T-cell (primary cell): Measurements from ENCODE around the gene ZNF32. TPM values are rescaled to one million over a fixed set of nuclear protein-coding genes. Genes with fewer than 3 reads are reported as not detected.

Experiments
- ATAC-seq, 4 experiments: fragments of 200-7000 bp in 3 of 4; fragments of 150-1000 bp in 1 of 4; cut with Tn5 transposase; replicated peaks in 1 of 4; 1 replicate in 3 of 4; 2 replicates in 1 of 4; pipeline ENCODE4 v1.10.0; 2021; ENCODE audit warnings: moderate library complexity in 3 of 4, mild to moderate bottlenecking in 2 of 4, moderate number of reproducible peaks in 1 of 4
- CTCF ChIA-PET, 2 donors: fragments of 300-600 bp; sonication (Branson Sonifier 250); formaldehyde crosslinking; loops; one replicate each; lab custom pipeline; 2022; ENCODE audit warnings: antibody characterized with exemption in 2 of 2; lab: Charles Lee
- POLR2A ChIA-PET, 2 donors: fragments of 300-600 bp; sonication (Branson Sonifier 250); formaldehyde crosslinking; loops; one replicate each; lab custom pipeline; 2022; ENCODE audit warnings: antibody characterized with exemption in 2 of 2; lab: Charles Lee
- DNase-seq, 35 experiments: peaks; one replicate each; pipeline versions ENCODE4 v3.0.0 to v3.0.0-alpha.2; 2013 to 2023
- H3K27ac ChIP-seq: one replicate; pipeline ENCODE4 v1.5.1; 2013; ENCODE audit warnings: low read length
- H3K27me3 ChIP-seq, 2 experiments: replicated peaks in 1 of 2; 1 replicate in 1 of 2; 2 replicates in 1 of 2; pipeline versions ENCODE4 v1.6.1 to v1.7.0; 2013; ENCODE audit warnings: low read length in 1 of 2, mixed read lengths in 1 of 2; ENCODE audit not compliant: control insufficient read depth in 2 of 2, insufficient read depth in 2 of 2; ENCODE audit errors: extremely low read depth in 1 of 2
- H3K36me3 ChIP-seq, 2 donors: 1 replicate in 1 of 2; 2 replicates in 1 of 2; pipeline versions ENCODE4 v1.6.1 to v1.7.0; 2013; ENCODE audit warnings: low read length in 1 of 2; ENCODE audit not compliant: control insufficient read depth in 2 of 2, insufficient read depth in 1 of 2; ENCODE audit errors: extremely low read depth in 1 of 2
- H3K4me1 ChIP-seq, 2 experiments: 1 replicate in 1 of 2; 2 replicates in 1 of 2; pipeline versions ENCODE4 v1.6.1 to v1.7.0; 2013; ENCODE audit warnings: low read length in 2 of 2, mixed read lengths in 1 of 2; ENCODE audit not compliant: insufficient read depth in 2 of 2, control insufficient read depth in 1 of 2; ENCODE audit errors: extremely low read depth in 1 of 2
- H3K4me3 ChIP-seq, 2 donors: 1 replicate in 1 of 2; 2 replicates in 1 of 2; pipeline versions ENCODE4 v1.5.1 to v1.7.0; 2013; ENCODE audit warnings: mild to moderate bottlenecking in 2 of 2, low read length in 1 of 2, moderate library complexity in 1 of 2; ENCODE audit not compliant: control insufficient read depth in 1 of 2; ENCODE audit errors: extremely low read depth in 1 of 2
- H3K9me3 ChIP-seq: 2 replicates; pipeline ENCODE4 v1.7.0; 2013
- H3K27ac Mint-ChIP-seq, 2 donors: one replicate each; pipeline ENCODE4 v1.8.0; 2020 to 2021; ENCODE audit warnings: mild to moderate bottlenecking in 2 of 2, mixed read lengths in 2 of 2
- H3K27me3 Mint-ChIP-seq, 2 donors: one replicate each; pipeline ENCODE4 v1.8.0; 2021 to 2022; ENCODE audit warnings: mixed read lengths in 2 of 2
- H3K36me3 Mint-ChIP-seq: one replicate; pipeline ENCODE4 v1.8.0; 2021; ENCODE audit warnings: mixed read lengths
- H3K4me1 Mint-ChIP-seq, 3 donors: one replicate each; pipeline ENCODE4 v1.8.0; 2020 to 2022; ENCODE audit warnings: mixed read lengths in 3 of 3, mild to moderate bottlenecking in 1 of 3
- H3K4me3 Mint-ChIP-seq, 3 donors: one replicate each; pipeline ENCODE4 v1.8.0; 2020 to 2022; ENCODE audit warnings: mild to moderate bottlenecking in 3 of 3, mixed read lengths in 3 of 3, moderate library complexity in 3 of 3
- H3K9me3 Mint-ChIP-seq, 3 donors: one replicate each; pipeline ENCODE4 v1.8.0; 2020 to 2022; ENCODE audit warnings: mixed read lengths in 3 of 3
- WGBS: methylation state at CpG from one replicate; pipeline ENCODE4 v1.1.5; 2013; ENCODE audit warnings: missing lambda C conversion rate; ENCODE audit not compliant: insufficient coverage; 5-methylcytosine and 5-hydroxymethylcytosine counted together
- total RNA-seq, 35 experiments: library from RNA in 6 of 35; stranded (reverse) in 6 of 35; fragments of 120-200 nt in 1 of 35; gene quantifications; one replicate each; pipeline versions ENCODE4 v1.2.1 to v1.2.4 and lab custom pipeline; 2013 to 2026

Gene ZNF32
- total RNA-seq, 5 donors from 2014 or later (not counting 1 experiment from before 2014, with no cell fraction given): 25.3 to 38.2 (median 34.8) TPM

DNA sequence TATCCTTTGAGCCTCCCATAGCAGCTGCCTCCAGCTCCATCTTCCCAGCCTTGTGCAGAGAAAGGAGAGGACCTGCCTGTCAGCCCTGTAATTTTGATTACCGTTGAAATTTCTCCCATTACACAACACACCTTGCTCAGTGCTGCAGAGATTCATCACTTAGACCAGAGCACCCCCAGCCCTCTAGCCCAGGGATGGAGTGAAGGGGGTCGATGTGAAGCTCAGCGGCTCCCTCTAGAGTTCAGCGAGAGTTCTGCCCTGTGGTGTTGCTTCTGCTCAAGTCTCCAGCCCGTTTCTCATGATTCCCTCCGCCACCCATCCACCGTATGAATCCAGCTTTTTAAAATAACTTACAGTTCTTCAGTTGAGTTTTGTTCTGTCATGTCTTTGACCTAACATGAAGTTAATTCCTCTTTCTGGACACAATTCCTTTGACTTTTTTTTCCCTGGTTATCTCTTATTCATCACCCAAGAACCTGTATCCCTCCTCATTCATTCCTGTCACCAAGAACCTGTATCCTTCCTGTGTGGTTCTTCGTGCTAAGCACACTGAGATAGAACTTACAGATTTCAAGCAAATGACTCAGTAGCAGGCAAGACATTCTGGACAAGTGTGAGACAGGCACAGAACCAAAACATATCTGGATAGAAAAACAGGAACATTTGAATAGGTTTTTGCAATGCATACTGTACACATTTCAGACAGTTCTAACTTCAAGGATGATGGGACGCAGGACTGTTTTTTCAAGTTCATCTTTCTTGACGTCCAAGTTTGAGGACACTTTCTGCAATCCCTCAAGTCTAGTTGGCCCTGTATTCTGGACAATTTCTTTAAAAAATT lies 35.0 kb upstream of the ZNF32 start:
- Mint-ChIP-seq H3K4me1 (peaks cover 0 to 6% (median 2%) of the 10 kb centered on the region in 3 donors), H3K9me3 (no peaks in the 10 kb centered on the region), H3K36me3 (no peaks in the 10 kb centered on the region), H3K27ac (no peak overlapping the region), H3K27me3 (peaks cover 30 to 34% of the 10 kb centered on the region in 2 donors), H3K4me3 (no peak overlapping the region)
- DNase-seq (peak in 4 of 35 experiments; percentile 15 to 44 (median 18)), ATAC-seq (peak in 2 of 4 experiments; percentile 46 to 57)
- CTCF ChIA-PET: interaction anchor here (0.5 to 1.2 kb wide), 4 partner anchors 8 to 1988 kb away, joined by 4 read pairs; no protein-coding TSS in a partner anchor
- whole genome bisulfite sequencing: 43% methylated on average over 3 of the region's 10 CpGs
- Histone ChIP-seq H3K4me3 (no peak overlapping the region), H3K9me3 (no peaks in the 10 kb centered on the region), H3K36me3 (no peaks in the 10 kb centered on the region), H3K4me1 (no peaks in the 10 kb centered on the region), H3K27me3 (peaks cover 0 to 16% of the 10 kb centered on the region in 2 experiments), H3K27ac (no peak overlapping the region)
- POLR2A ChIA-PET: no interaction called here

DNA sequence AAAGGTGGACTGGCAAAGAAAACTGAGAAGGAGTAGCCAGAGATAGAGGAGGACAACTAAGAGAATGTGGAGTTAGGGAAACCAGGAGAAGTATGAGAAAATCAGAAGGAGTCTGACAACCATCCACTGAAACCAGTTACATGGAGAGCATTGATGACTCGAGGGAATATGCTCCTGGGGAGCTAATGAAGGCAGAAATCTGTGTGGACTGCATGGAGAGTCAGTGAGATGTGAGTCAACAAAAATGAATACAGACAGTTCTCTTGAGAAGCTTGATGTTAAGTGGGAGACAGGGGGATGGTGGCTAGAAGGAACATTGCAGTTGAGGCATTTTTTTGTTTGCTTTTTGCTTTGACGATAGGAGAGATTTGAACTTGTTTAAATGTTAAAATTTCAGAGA lies 34.3 kb upstream of the ZNF32 start:
- ChIA-PET POLR2A (no interaction called here), CTCF (interaction anchor here (0.5 to 1.2 kb wide), 5 partner anchors 9 to 1989 kb away, joined by 3 to 4 read pairs (median 4); no protein-coding TSS in a partner anchor)
- Mint-ChIP-seq H3K27me3 (peaks cover 31 to 32% of the 10 kb centered on the region in 2 donors), H3K4me1 (no peaks in the 10 kb centered on the region), H3K36me3 (no peaks in the 10 kb centered on the region), H3K9me3 (no peaks in the 10 kb centered on the region), H3K27ac (no peak overlapping the region), H3K4me3 (no peak overlapping the region)
- Histone ChIP-seq H3K4me3 (no peak overlapping the region), H3K4me1 (no peaks in the 10 kb centered on the region), H3K27ac (no peak overlapping the region), H3K36me3 (no peaks in the 10 kb centered on the region), H3K9me3 (no peaks in the 10 kb centered on the region), H3K27me3 (peaks cover 0 to 18% of the 10 kb centered on the region in 2 experiments)
- ATAC-seq (no peak), DNase-seq (no peak)
- 86% methylated on average over 2 of the region's 2 CpGs for WGBS

- no peak overlapping the region for H3K27ac ChIP-seq
- no peaks in the 10 kb centered on the region for H3K9me3 Mint-ChIP-seq
Measured at GRCh38 chr10:43681721-43682120, 33.0 kb upstream of the ZNF32 start.

GRCh38 chr10:43681220-43681619 lies 32.5 kb upstream of the ZNF32 start:
- ChIA-PET CTCF (interaction anchor here in 1 of 2 donors (0.7 kb wide), 1 partner anchor 8 kb away, joined by 3 read pairs; no protein-coding TSS in a partner anchor), POLR2A (no interaction called here)
- H3K27ac Mint-ChIP-seq: no peak overlapping the region
- 100% methylated on average over 2 of the region's 7 CpGs for WGBS
- H3K4me3 Mint-ChIP-seq: no peak overlapping the region
- Histone ChIP-seq H3K27ac (no peak overlapping the region), H3K4me3 (no peak overlapping the region), H3K36me3 (no peaks in the 10 kb centered on the region), H3K4me1 (no peaks in the 10 kb centered on the region), H3K27me3 (peaks cover 0 to 21% of the 10 kb centered on the region in 2 experiments), H3K9me3 (no peaks in the 10 kb centered on the region)
- H3K27me3 Mint-ChIP-seq: peaks cover 32 to 35% of the 10 kb centered on the region in 2 donors
- ATAC-seq: no peak
- no peak for DNase-seq
- H3K4me1 Mint-ChIP-seq: no peaks in the 10 kb centered on the region
- H3K9me3 Mint-ChIP-seq: no peaks in the 10 kb centered on the region
- H3K36me3 Mint-ChIP-seq: no peaks in the 10 kb centered on the region

More at GRCh38 chr10:43681721-43682120, 33.0 kb upstream of the ZNF32 start:
- 75% methylated on average over 6 of the region's 6 CpGs for whole genome bisulfite sequencing
- CTCF ChIA-PET: no interaction called here
- ATAC-seq (no peak), DNase-seq (no peak)
- POLR2A ChIA-PET: no interaction called here
- peaks cover 32 to 35% of the 10 kb centered on the region in 2 donors for H3K27me3 Mint-ChIP-seq
- no peaks in the 10 kb centered on the region for H3K4me1 Mint-ChIP-seq
- H3K36me3 ChIP-seq: no peaks in the 10 kb centered on the region
- no peak overlapping the region for H3K27ac Mint-ChIP-seq
- no peaks in the 10 kb centered on the region for H3K4me1 ChIP-seq
- H3K4me3 ChIP-seq: no peak overlapping the region
- no peaks in the 10 kb centered on the region for H3K36me3 Mint-ChIP-seq
- peaks cover 0 to 18% of the 10 kb centered on the region in 2 experiments for H3K27me3 ChIP-seq
- no peak overlapping the region for H3K4me3 Mint-ChIP-seq
- no peaks in the 10 kb centered on the region for H3K9me3 ChIP-seq

GRCh38 chr10:43680035-43680434 lies 31.4 kb upstream of the ZNF32 start:
- DNase-seq (no peak), ATAC-seq (no peak)
- Mint-ChIP-seq H3K4me1 (no peaks in the 10 kb centered on the region), H3K27ac (no peak overlapping the region), H3K36me3 (no peaks in the 10 kb centered on the region), H3K4me3 (no peak overlapping the region), H3K27me3 (peaks cover 32 to 35% of the 10 kb centered on the region in 2 donors), H3K9me3 (no peaks in the 10 kb centered on the region)
- ChIA-PET POLR2A (no interaction called here), CTCF (no interaction called here)
- no peaks in the 10 kb centered on the region for H3K36me3 ChIP-seq
- no peak overlapping the region for H3K4me3 ChIP-seq
- WGBS: no CpG with 5 or more reads among the region's 4 CpGs
- no peaks in the 10 kb centered on the region for H3K4me1 ChIP-seq
- H3K9me3 ChIP-seq: no peaks in the 10 kb centered on the region
- peaks cover 0 to 17% of the 10 kb centered on the region in 2 experiments for H3K27me3 ChIP-seq
- H3K27ac ChIP-seq: no peak overlapping the region

DNA sequence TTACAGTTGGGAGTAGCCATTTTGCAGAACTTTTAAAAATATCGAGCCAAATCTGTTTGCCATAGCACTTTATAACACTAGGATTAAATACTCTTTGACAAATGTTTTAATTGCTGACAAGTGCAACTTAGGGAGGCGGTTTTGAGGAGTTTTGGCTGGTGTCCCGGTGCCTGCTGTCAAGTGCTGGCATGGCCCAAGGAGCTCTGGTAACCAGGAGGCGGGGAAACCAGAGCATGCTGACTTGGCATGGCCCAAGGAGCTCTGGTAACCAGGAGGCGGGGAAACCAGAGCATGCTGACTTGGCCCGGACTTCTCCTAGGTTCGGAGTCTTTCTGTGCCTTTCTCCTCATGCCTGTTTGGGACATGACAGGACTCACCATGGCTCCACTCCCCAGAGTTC lies 30.8 kb upstream of the ZNF32 start:
- no peaks in the 10 kb centered on the region for H3K9me3 Mint-ChIP-seq
- CTCF ChIA-PET: no interaction called here

More for the DNA sequence above, 30.8 kb upstream of the ZNF32 start:
- peaks cover 34 to 38% of the 10 kb centered on the region in 2 donors for H3K27me3 Mint-ChIP-seq
- Histone ChIP-seq H3K4me3 (no peak overlapping the region), H3K36me3 (no peaks in the 10 kb centered on the region), H3K4me1 (no peaks in the 10 kb centered on the region), H3K27me3 (peaks cover 0 to 17% of the 10 kb centered on the region in 2 experiments), H3K9me3 (no peaks in the 10 kb centered on the region), H3K27ac (no peak overlapping the region)
- DNase-seq (no peak), ATAC-seq (no peak)
- H3K4me3 Mint-ChIP-seq: no peak overlapping the region
- no peak overlapping the region for H3K27ac Mint-ChIP-seq
- H3K4me1 Mint-ChIP-seq: no peaks in the 10 kb centered on the region
- 84% methylated on average over 6 of the region's 7 CpGs for WGBS
- POLR2A ChIA-PET: no interaction called here
- no peaks in the 10 kb centered on the region for H3K36me3 Mint-ChIP-seq
